Panc1 (cell line): Measurements from ENCODE around the gene ANKRD60. TPM values are rescaled to one million over a fixed set of nuclear protein-coding genes. Genes with fewer than 3 reads are reported as not detected.

Source experiments
- ATAC-seq: fragments of 200-7000 bp; cut with Tn5 transposase; 2 replicates; pipeline ENCODE4 v1.9.1; 2020; ENCODE audit warnings: mild to moderate bottlenecking, moderate library complexity
- BruUV-seq: library from RNA; stranded (reverse); fragments of 400-500 nt; replicated peaks from 2 replicates; lab custom pipeline; 2021; lab: Mats Ljungman, UMichigan
- CTCF ChIA-PET: fragments of 300-600 bp; sonication (Branson Sonifier 250); formaldehyde crosslinking; loops from one replicate; lab custom pipeline; 2022; ENCODE audit warnings: antibody characterized with exemption; lab: Charles Lee
- POLR2A ChIA-PET: fragments of 300-600 bp; sonication (Branson Sonifier 250); formaldehyde crosslinking; loops from one replicate; lab custom pipeline; 2022; ENCODE audit warnings: antibody characterized with exemption; lab: Charles Lee
- DNase-seq: peaks from one replicate; pipeline ENCODE4 v3.0.0-alpha.2; 2010; ENCODE audit warnings: low read depth, low spot score
- H3K27ac ChIP-seq: 2 replicates; pipeline ENCODE4 v1.5.1; 2011; ENCODE audit warnings: mild to moderate bottlenecking, low read length, inconsistent platforms
- H3K27me3 ChIP-seq: fragments of 200-500 bp; sonication (Bioruptor generic); 2 replicates; pipeline ENCODE4 v1.6.0; 2014; ENCODE audit warnings: low read length, inconsistent platforms; ENCODE audit not compliant: control insufficient read depth, insufficient read depth
- H3K36me3 ChIP-seq: fragments of 200-500 bp; sonication (Bioruptor generic); 2 replicates; pipeline ENCODE4 v1.5.1; 2014; ENCODE audit warnings: inconsistent platforms, mild to moderate bottlenecking, low read length, moderate library complexity; ENCODE audit not compliant: control insufficient read depth, insufficient read depth
- H3K4me1 ChIP-seq: 2 replicates; pipeline ENCODE4 v1.5.1; 2011; ENCODE audit warnings: inconsistent platforms, mild to moderate bottlenecking, low read length, moderate library complexity; ENCODE audit not compliant: control insufficient read depth, insufficient read depth
- H3K4me3 ChIP-seq, 2 experiments: 2 replicates each; pipeline ENCODE4 v1.5.1; 2011 to 2012; ENCODE audit warnings: low read depth in 2 of 2, low read length in 2 of 2, mild to moderate bottlenecking in 2 of 2, inconsistent platforms in 1 of 2, moderate library complexity in 1 of 2
- H3K9me3 ChIP-seq: fragments of 200-500 bp; sonication (Bioruptor generic); 2 replicates; pipeline ENCODE4 v1.5.1; 2014; ENCODE audit warnings: low read depth, mild to moderate bottlenecking, inconsistent platforms, low read length, moderate library complexity; ENCODE audit not compliant: control insufficient read depth, insufficient read depth
- CTCF ChIP-seq: fragments of 450-650 bp; IDR thresholded peaks from 2 replicates; pipeline ENCODE4 v1.5.1; 2017; ENCODE audit warnings: mild to moderate bottlenecking
- POLR2AphosphoS5 ChIP-seq: IDR thresholded peaks from 2 replicates; pipeline ENCODE4 v1.6.1; 2012; ENCODE audit warnings: mild to moderate bottlenecking, low read depth, low read length, moderate library complexity
- REST ChIP-seq, 2 experiments: IDR thresholded peaks; 2 replicates each; pipeline ENCODE4 v1.6.1; 2011 to 2012; ENCODE audit warnings: low read depth in 2 of 2, control low read depth in 1 of 2, low read length in 1 of 2, mild to moderate bottlenecking in 1 of 2, moderate library complexity in 1 of 2; ENCODE audit not compliant: insufficient read depth in 1 of 2
- SIN3A ChIP-seq: IDR thresholded peaks from 2 replicates; pipeline ENCODE4 v1.6.1; 2012; ENCODE audit warnings: low read depth, mild to moderate bottlenecking, low read length, moderate library complexity, borderline replicate concordance; ENCODE audit not compliant: insufficient read depth
- TCF7L2 ChIP-seq: IDR thresholded peaks from 2 replicates; pipeline ENCODE4 v1.6.1; 2011; ENCODE audit warnings: mild to moderate bottlenecking, low read depth, low read length, inconsistent platforms
- in situ Hi-C: cut with HindIII; loops from 2 replicates; pipeline ENCODE4 v1.10.0; 2016; ENCODE audit warnings: low sequenced_read_pairs, low pct_unique_long_range_greater_than_20kb
- intact Hi-C: fragments of 100-400 bp; cut with micrococcal nuclease; formaldehyde crosslinking; loops from one replicate; pipeline ENCODE4 v1.10.0; 2022; ENCODE audit not compliant: unreplicated experiment
- total RNA-seq: library from RNA; stranded (reverse); gene quantifications from one replicate; pipeline ENCODE4 v1.2.1, GENCODE V29; 2021; ENCODE audit not compliant: unreplicated experiment

Gene ANKRD60
- total RNA-seq, 1 experiment from 2014 or later, result not detected

GRCh38 chr20:58264271-58264670 lies 35.8 kb upstream of the ANKRD60 start:
- H3K36me3 ChIP-seq, result no peaks in the 10 kb centered on the region
- no peaks in the 10 kb centered on the region for H3K4me1 ChIP-seq
- in situ Hi-C loops (no loop called here), intact Hi-C loops (no loop called here)
- ChIA-PET POLR2A (no interaction called here), CTCF (no interaction called here)
- DNase-seq (no peak), ATAC-seq (no peak)
- H3K27me3 ChIP-seq, result no peaks in the 10 kb centered on the region
- TF ChIP-seq POLR2AphosphoS5 (no peak), CTCF (no peak), REST (IDR thresholded peaks at IDR 0.05; ENCODE audit: insufficient read depth in 1 of 2, low read depth in 2 of 2, low read length in 1 of 2) (no peak), TCF7L2 (no peak), SIN3A (no peak)
- no peak overlapping the region for H3K27ac ChIP-seq
- BruUV-seq, result no TSS peak
- no peak overlapping the region for H3K4me3 ChIP-seq
- no peaks in the 10 kb centered on the region for H3K9me3 ChIP-seq

- no peaks in the 10 kb centered on the region for H3K27me3 ChIP-seq
- no peak overlapping the region for H3K27ac ChIP-seq
- ATAC-seq (no peak), DNase-seq (no peak)
- no peaks in the 10 kb centered on the region; the same call in 1 of the 2 replicates for H3K9me3 ChIP-seq
- no TSS peak for BruUV-seq
- no peak overlapping the region for H3K4me3 ChIP-seq
- no peaks in the 10 kb centered on the region for H3K36me3 ChIP-seq
- TF ChIP-seq TCF7L2, result no peak
- TF ChIP-seq POLR2AphosphoS5, result no peak
- TF ChIP-seq REST (IDR thresholded peaks at IDR 0.05; ENCODE audit: insufficient read depth in 1 of 2, low read depth in 2 of 2, low read length in 1 of 2), result no peak
- in situ Hi-C loops (no loop called here), intact Hi-C loops (no loop called here)
- POLR2A ChIA-PET, result no interaction called here
- CTCF ChIA-PET, result no interaction called here
- H3K4me1 ChIP-seq, result no peaks in the 10 kb centered on the region
These were observed 33.2 kb upstream of the ANKRD60 start for GRCh38 chr20:58261660-58262059.
